HG03039 (cell line): ENCODE measurements around the gene NPAS3.
"Not testable (repeated sequence)": the region's sequence is repeated elsewhere in the genome, so short reads cannot be mapped to it uniquely, and the experiment has no call there.

Experiments used
- ATAC-seq: cut with Tn5 transposase; IDR thresholded peaks from one replicate; pipeline ENCODE4 v1.9.1; 2021; ENCODE audit warnings: mild to moderate bottlenecking, moderate library complexity; ENCODE audit not compliant: unreplicated experiment

Gene NPAS3

GRCh38 chr14:33068040-33068439 lies 129.4 kb downstream of the NPAS3 start:
- no peak for ATAC-seq

DNA sequence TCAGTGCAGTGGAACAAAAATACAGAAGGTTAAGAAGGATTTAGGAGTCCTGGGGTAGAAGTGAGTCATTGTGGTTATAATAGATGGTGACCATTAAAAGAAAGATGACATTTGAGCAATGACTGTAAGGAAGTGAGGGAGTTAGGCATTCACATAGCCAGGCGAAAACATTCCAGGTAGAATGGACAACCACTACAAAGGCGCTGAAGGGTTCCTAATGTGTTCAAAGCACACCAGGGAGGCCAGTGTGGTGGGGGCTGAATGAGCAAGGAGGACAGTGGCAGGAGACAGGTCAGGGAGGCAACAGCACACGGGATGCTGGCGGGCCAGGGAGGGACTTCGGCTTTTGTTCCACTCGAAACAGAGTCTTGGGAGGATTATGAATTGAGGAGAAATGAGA lies 129.9 kb downstream of the NPAS3 start:
- ATAC-seq: no peak

DNA sequence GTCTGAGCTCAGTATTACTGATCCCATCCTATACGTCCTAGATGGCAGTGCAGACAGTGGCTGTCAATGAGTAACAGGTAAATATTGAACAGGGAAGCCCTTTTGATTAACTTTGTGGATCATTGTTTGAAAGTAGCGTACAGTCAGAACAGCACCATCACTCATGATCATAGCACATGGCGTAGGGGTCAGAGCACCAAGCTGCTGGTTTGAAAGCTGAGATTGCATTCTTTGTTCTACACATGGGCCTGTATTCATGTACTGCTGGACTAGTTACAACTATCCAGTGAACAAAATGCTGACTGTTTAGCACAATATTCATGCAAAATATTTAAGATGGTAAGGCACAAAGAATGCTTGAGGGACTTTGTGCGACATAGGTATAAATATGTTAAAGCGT lies 131.8 kb downstream of the NPAS3 start:
- no peak for ATAC-seq

DNA sequence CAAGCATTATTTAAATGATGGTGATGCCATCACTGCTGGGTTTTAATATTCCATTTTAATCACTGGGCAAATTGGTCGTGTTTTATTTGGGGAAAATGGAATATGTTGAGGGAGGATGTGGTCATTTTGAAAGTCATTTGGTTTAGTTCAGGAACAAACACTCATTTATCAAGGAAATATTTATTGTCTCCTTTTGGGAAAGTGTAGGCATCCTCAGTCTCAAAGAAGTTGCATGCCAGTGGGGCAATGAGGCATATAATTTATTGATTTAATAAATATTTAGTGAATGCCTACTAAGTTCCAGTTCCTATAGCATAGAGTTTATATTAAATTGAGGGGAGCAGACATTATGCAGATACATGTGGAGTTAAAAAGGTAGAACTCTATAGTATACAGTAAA lies 134.3 kb downstream of the NPAS3 start:
- ATAC-seq: no peak

GRCh38 chr14:33081259-33081658 lies 142.6 kb downstream of the NPAS3 start:
- no peak for ATAC-seq

- no peak for ATAC-seq
These were observed 147.1 kb downstream of the NPAS3 start for GRCh38 chr14:33085799-33086198.

GRCh38 chr14:33088274-33088673 lies 149.6 kb downstream of the NPAS3 start:
- not testable (repeated sequence) for ATAC-seq

- no peak for ATAC-seq
These were observed 159.3 kb downstream of the NPAS3 start for GRCh38 chr14:33098016-33098415.

DNA sequence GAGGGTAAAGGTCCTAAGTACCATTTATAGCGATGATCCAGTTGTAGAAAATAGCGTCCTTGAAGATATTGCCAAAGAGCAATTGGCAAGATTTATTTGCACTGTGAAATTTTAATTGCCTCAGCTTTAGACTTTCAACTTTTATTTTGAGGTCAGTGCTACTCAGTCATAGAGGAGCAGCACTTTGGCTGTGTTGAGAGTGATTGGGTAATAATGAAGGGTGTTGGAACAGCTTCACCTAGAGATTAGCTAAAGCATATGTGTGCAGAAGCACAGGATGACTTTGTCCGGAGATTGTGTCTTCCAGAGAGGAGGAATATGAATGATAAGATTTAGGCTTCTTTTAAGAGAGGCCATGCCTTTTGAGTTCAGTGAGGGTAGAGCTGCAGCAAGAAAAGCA lies 164.8 kb downstream of the NPAS3 start:
- ATAC-seq: no peak

- ATAC-seq: no peak
These were observed 165.3 kb downstream of the NPAS3 start for GRCh38 chr14:33103966-33104365.

GRCh38 chr14:33110737-33111443 lies 172.2 kb downstream of the NPAS3 start:
- ATAC-seq: no peak

- ATAC-seq: no peak
These were observed 175.7 kb downstream of the NPAS3 start for GRCh38 chr14:33114331-33114730.

- no peak for ATAC-seq
These were observed 180.0 kb downstream of the NPAS3 start for GRCh38 chr14:33118668-33119067.

DNA sequence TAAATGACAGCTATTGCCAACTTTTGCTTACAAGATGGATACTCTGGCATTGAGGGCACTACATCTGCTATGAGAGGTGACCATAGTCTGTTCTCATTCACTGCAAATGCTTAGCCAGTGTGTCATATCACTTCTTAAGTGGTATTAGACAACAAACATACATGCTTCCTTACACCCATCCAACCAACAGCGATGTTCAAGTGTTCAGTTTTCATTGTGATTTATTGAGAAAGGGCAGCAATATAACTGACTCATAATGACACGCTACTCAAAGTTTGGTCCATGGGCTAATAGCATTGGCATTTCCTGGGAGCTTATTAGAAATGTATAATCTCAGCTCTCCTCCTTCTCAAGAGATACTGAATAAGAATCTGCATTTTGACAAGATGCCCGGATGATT lies 181.7 kb downstream of the NPAS3 start:
- ATAC-seq: no peak

GRCh38 chr14:33120966-33121365 lies 182.3 kb downstream of the NPAS3 start:
- ATAC-seq: no peak

- no peak for ATAC-seq
These were observed 184.6 kb downstream of the NPAS3 start for GRCh38 chr14:33123281-33123680.

DNA sequence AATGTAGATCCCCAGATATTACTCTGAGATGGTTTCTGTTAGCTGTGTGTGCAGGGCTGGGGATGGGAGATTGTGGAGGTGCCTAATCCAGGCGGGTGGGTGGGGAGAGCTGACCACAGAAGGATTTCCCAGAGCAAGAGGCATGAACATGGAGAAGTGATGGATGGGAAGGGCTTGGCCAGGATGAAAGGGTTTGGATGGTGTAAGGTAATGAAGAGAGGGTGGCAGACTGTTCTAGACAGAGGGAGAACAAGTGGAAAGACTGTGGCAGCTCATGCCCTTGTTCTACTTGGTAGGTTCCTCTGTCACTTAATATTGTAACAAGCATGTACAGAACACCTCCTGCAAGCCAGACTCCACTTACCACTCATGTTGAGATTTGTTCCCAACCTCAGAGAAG lies 187.8 kb downstream of the NPAS3 start:
- no peak for ATAC-seq

DNA sequence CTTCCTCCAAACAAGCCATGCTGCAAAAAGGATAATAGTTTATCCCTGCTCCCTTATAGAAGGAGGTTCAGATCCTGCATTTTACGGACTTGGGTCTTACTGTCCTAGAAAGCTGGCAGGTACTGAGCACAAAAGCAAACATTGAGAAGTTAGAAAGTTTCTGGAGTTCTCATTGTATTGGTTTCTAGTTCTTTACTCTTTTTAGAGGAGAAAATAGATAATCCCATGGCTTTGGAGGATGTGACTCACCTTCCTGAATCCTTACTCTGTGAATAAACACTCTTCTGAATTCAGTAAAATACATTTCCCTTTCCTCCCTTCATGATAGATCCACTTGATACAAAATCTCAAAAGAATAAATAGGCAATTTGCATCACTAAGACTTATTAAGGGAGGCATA lies 188.9 kb downstream of the NPAS3 start:
- no peak for ATAC-seq

- no peak for ATAC-seq
These were observed 193.1 kb downstream of the NPAS3 start for GRCh38 chr14:33131801-33132200.

DNA sequence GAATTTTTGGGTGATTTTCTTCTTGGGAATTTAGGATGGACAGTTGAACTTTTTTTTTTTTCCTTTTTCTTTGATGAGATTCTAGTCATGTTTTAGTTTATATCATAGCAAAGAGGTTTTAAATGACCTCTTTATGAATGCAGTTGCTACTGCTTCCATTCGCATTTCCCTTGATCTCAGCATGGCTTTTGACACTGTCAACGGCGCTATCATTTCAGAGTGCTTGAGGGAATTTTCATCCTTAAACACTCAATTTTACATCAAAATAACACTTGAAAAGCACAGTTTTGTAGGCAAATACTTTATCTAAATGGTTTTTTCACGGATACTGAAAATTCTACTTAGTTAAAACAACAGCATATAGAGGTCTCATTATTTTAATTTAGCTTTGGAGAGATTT lies 195.5 kb downstream of the NPAS3 start:
- no peak for ATAC-seq

- no peak for ATAC-seq
These were observed 196.3 kb downstream of the NPAS3 start for GRCh38 chr14:33134975-33135374.

DNA sequence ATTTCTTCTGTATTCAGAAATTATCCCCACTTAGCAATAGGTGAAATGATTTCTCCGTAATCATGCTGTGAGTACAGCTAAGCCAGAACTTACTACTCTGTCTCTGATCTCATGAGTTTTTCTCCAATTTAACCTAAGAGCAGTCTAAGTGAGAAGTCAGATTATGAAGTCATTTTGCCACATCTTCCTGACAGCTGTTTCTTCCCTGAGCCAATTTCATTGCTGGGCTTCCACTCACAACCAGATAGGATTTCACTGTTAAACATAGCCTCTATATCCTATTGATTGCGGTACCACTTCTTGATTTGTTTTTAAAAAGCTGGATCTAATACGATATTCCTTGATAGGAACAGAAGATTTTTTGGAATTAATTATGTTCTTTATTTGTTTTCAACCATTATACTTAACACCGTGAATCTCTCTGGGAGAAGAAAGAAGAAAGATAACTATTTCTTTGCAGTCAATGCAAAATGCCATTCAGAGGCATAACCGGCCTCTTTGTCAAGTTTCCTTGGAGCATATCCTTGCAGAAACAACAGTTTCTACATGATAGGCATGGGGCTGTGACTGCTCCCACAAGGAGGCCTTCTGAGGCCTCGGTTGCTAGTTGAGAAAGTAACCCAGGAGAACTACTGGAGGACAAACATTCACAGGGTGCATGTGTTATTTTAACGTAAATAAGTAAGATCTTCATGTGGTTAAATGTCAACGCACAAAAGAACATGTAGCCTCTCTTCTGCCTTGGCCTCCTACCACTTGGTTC lies 212.2 kb downstream of the NPAS3 start:
- ATAC-seq: no peak

DNA sequence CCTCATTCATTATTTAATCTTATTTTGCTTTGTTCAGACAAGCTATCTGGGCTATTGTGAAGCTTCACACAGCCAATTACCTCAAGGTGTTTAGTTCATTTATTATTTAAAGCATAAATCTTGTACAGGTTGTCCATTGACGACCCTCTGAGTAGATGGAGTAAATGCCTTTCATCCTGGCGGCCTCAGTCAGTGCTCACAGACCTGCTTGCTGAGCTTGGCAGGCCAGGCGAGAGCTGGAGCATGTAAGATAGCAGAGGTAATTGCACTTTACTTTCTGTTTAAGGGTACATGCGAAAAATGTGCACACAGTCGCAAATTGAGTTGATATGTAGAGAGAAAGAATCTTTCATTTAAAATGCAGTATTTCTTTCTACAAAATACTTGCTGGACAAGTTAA lies 224.4 kb downstream of the NPAS3 start:
- no peak for ATAC-seq
